H1 (cell line): ENCODE data around the gene UGT1A1. TPM values are rescaled to one million over a fixed set of nuclear protein-coding genes. Genes with fewer than 3 reads are reported as not detected.

Experiments used
- ATF3 ChIP-seq: IDR thresholded peaks from 2 replicates; pipeline ENCODE4 v1.6.1; 2011; ENCODE audit warnings: low read depth, mild to moderate bottlenecking, low read length; ENCODE audit not compliant: insufficient read depth
- BRCA1 ChIP-seq: IDR thresholded peaks from 2 replicates; pipeline ENCODE4 v1.6.1; 2012; ENCODE audit warnings: low read depth, low read length, improper control_type of control experiment
- CREB1 ChIP-seq: IDR thresholded peaks from 2 replicates; pipeline ENCODE4 v1.6.1; 2012; ENCODE audit warnings: inconsistent platforms
- GABPA ChIP-seq: IDR thresholded peaks from 2 replicates; pipeline ENCODE4 v1.6.1; 2011; ENCODE audit warnings: mild to moderate bottlenecking, low read length, moderate library complexity, borderline replicate concordance; ENCODE audit not compliant: insufficient read depth
- HDAC2 ChIP-seq, 2 experiments: fragments of 300-600 bp in 1 of 2; sonication (generic) in 1 of 2; IDR thresholded peaks; 2 replicates each; pipeline ENCODE4 v1.6.1; 2011 to 2012; ENCODE audit warnings: low read depth in 2 of 2, low read length in 2 of 2, mild to moderate bottlenecking in 2 of 2, moderate library complexity in 2 of 2, borderline replicate concordance in 1 of 2, inconsistent platforms in 1 of 2
- KDM1A ChIP-seq: fragments of 200-600, 300-600 bp; sonication (generic); IDR thresholded peaks from 2 replicates; pipeline ENCODE4 v1.7.1; 2016; ENCODE audit warnings: mild to moderate bottlenecking, low read length, borderline replicate concordance
- KDM4A ChIP-seq: IDR thresholded peaks from one replicate; pipeline ENCODE4 v1.7.1; 2012; ENCODE audit warnings: low read depth, mild to moderate bottlenecking, moderate library complexity, low read length, inconsistent platforms; ENCODE audit not compliant: severe bottlenecking
- PHF8 ChIP-seq: fragments of 200-600 bp; sonication (generic); conservative IDR thresholded peaks from 2 replicates; pipeline ENCODE4 v1.7.1; 2012; ENCODE audit warnings: low read depth, mild to moderate bottlenecking, inconsistent platforms, low read length, moderate library complexity
- RAD21 ChIP-seq, 2 experiments: IDR thresholded peaks in 1 of 2; conservative IDR thresholded peaks in 1 of 2; 2 replicates each; pipeline ENCODE4 v1.6.1; 2011; ENCODE audit warnings: low read depth in 2 of 2, low read length in 2 of 2, improper control_type of control experiment in 1 of 2, inconsistent platforms in 1 of 2, mild to moderate bottlenecking in 1 of 2, moderate library complexity in 1 of 2
- RBBP5 ChIP-seq: IDR thresholded peaks from 2 replicates; pipeline ENCODE4 v1.7.1; 2012; ENCODE audit warnings: low read depth, mild to moderate bottlenecking, inconsistent platforms, low read length, moderate library complexity, borderline replicate concordance
- SP2 ChIP-seq: IDR thresholded peaks from 2 replicates; pipeline ENCODE4 v1.6.1; 2012; ENCODE audit warnings: mild to moderate bottlenecking, low read length, inconsistent platforms
- TCF12 ChIP-seq: IDR thresholded peaks from 2 replicates; pipeline ENCODE4 v1.6.1; 2011; ENCODE audit warnings: low read depth, mild to moderate bottlenecking, low read length
- TEAD4 ChIP-seq: IDR thresholded peaks from 2 replicates; pipeline ENCODE4 v1.6.1; 2012; ENCODE audit warnings: low read depth, low read length, inconsistent platforms, mixed read lengths
- YY1 ChIP-seq: IDR thresholded peaks from 2 replicates; pipeline ENCODE4 v1.6.1; 2011; ENCODE audit warnings: low read depth, mild to moderate bottlenecking, low read length
- polyA plus RNA-seq, 7 experiments: library from polyadenylated mRNA; depleted of rRNA in 3 of 7; stranded (reverse) in 5 of 7; unstranded in 2 of 7; fragments of >200 nt in 5 of 7; fragments of 200-250 nt in 2 of 7; gene quantifications; 1 replicate in 5 of 7; 2 replicates in 1 of 7; 4 replicates in 1 of 7; pipeline versions ENCODE4 v1.2.1 to v1.2.3, GENCODE V29; 2011 to 2013; ENCODE audit warnings: missing spikeins in 2 of 7, mixed read lengths in 2 of 7
- total RNA-seq: library from RNA; stranded (reverse); fragmentation: NEBNext Ultra II Directional; extraction: Animal tissue kit (Norgen Biotek cat#: 25700); gene quantifications from 2 replicates; pipeline ENCODE4 v1.2.1, GENCODE V29; 2021

The UGT1A1 gene
- total and polyA plus RNA-seq, 2 of the 8 experiments (the other 6 are each of a cell fraction or from before 2014, with no cell fraction given), result not detected

- no peak for TF ChIP-seq KDM4A
- peak; percentile 12; the same call in 1 of the 2 replicates for TF ChIP-seq TEAD4
- no peak for TF ChIP-seq RBBP5
- TF ChIP-seq CREB1, result peak; percentile 13; the same call in 1 of the 2 replicates
- no peak for TF ChIP-seq ATF3
- no peak for TF ChIP-seq TCF12
- no peak for TF ChIP-seq SP2
- TF ChIP-seq KDM1A, result no peak
- TF ChIP-seq RAD21 (IDR thresholded peaks at IDR 0.05 in 1 of 2, conservative IDR thresholded peaks at IDR 0.05 in 1 of 2; ENCODE audit: low read depth in 2 of 2, low read length in 2 of 2), result peak; percentile 85 to 87
- no peak for TF ChIP-seq PHF8
- TF ChIP-seq HDAC2 (IDR thresholded peaks at IDR 0.05; ENCODE audit: borderline replicate concordance in 1 of 2, low read depth in 2 of 2, low read length in 2 of 2), result no peak
- TF ChIP-seq BRCA1, result no peak
- no peak for TF ChIP-seq GABPA
- peak; percentile 39; the same call in 1 of the 2 replicates for TF ChIP-seq YY1
Observed at GRCh38 chr2:233711312-233712008, 48.6 kb upstream of the UGT1A1 start (continued).
